GM13977 (cell line): ENCODE results near the gene SYNJ2.

ENCODE experiments used
- DNase-seq: peaks from one replicate; pipeline ENCODE4 v3.0.0; 2012; ENCODE audit warnings: low spot score
- CTCF ChIP-seq: IDR thresholded peaks from 2 replicates; pipeline ENCODE4 v1.5.1; 2012; ENCODE audit warnings: mild to moderate bottlenecking, control low read depth; ENCODE audit not compliant: insufficient read depth; ENCODE audit errors: extremely low read depth, missing control alignments
- in situ Hi-C: fragments of 300-500 bp; cut with MboI; formaldehyde crosslinking; loops from one replicate; pipeline ENCODE4 v1.12.0; 2022; ENCODE audit warnings: low sequenced_read_pairs, low pct_unique_long_range_greater_than_20kb, mixed read lengths, inconsistent platforms; ENCODE audit not compliant: unreplicated experiment

SYNJ2 gene

GRCh38 chr6:158023597-158023939 lies 41.9 kb downstream of the SYNJ2 start:
- in situ Hi-C loops = no loop called here
- DNase-seq = no peak
- TF ChIP-seq CTCF = no peak

- no peak for TF ChIP-seq CTCF
- in situ Hi-C loops = no loop called here
- no peak for DNase-seq
Measured at GRCh38 chr6:158024566-158025297, 43.1 kb downstream of the SYNJ2 start.

DNA sequence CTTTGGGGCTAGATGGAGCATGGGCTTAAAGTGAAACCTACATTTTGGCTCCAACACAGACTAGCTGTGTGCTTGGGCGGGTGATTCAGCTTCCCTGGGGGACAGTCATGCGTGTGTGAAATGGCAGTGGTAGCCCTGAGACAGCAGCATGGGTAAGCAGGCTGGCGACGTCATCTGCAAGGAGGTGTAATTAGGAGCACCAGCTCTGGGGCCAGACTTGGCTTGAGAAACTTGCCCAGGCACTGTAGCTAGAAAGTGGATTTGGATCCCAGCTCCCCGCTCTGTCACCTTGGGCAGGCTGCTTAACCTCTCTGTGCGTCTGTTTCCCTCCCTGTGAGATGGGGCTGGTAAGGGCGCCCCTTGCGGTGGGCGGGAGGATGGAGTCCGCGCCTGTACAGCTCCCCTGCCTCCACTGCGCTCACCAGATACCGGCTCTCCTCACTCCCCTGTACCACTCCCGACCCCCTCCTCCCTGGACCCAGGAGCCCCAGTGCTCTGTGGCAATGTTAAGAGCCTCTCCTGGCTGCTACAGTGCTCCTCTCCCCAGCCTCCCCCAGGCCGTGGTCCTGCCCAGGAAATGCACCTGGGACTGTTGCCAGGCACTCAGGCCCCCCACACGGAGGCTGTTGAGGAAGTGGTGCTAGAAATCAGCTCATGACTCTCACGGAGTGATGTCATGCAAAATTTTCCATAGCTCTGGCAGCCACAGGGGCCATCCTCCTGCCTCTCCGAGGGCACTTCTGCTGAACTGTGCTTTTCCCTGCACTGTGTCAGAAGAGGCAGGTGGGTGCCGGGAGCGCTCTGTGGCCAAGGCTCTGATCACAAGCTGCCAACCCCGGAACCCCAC lies 44.6 kb downstream of the SYNJ2 start:
- in situ Hi-C loops = no loop called here
- DNase-seq = peak; percentile 79
- peak; percentile 87 for TF ChIP-seq CTCF

DNA sequence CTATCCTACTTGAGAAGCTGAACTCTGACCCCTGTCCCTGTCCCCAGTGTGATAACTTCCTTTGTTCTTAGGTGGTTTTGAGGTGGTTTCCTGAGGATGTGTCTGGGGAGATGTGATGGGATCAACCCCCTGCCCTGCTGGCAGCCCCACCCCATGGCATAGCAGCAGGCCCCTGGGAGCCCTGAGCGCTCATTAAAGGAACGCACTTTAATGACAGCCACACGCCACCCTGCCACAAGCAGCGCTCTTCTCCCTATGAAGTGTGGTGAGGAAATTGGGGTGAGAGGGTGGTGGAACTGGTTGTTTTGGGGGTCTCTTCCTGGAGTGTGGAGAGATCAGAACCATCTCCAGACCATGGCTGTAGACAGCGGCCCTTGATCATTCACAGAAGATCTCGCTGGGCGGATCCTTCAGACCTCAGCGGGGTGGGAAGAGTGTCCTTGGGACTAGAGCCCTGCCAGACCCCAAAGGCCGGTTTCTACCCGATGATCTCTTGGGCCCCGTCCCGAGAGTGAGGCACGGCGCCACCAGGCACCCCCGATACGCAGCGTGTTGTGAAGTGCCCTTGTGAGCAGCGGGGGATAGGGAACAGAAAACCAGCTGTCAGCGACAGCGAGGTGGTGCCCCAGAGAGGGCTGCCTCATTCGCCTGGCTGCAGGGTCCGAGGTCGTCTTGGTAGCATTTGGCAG lies 45.4 kb downstream of the SYNJ2 start:
- in situ Hi-C loops = no loop called here
- no peak for DNase-seq
- TF ChIP-seq CTCF = peak; percentile 16

- in situ Hi-C loops = no loop called here
- TF ChIP-seq CTCF = no peak
- no peak for DNase-seq
Measured at GRCh38 chr6:158027590-158028285, 46.1 kb downstream of the SYNJ2 start.

DNA sequence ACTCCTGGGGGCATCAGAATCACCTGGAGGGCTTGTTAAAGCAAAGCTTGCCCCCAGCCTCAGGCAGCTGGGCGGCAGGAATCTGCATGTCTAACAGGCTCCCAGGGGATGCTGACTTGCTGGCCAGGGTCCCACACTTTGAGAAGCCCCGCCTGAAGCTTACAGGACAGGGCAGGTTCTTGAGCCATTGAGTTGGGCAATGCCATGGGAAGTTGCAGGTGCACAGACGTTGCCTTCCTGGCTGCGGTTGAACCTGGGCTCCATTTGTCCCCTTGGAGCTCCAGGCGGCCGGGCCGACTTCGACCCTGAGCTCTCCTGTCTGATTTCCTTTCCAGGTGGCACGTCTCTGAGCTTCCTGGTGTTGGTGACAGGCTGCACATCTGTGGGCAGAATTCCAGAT lies 46.8 kb downstream of the SYNJ2 start:
- in situ Hi-C loops = no loop called here
- no peak for DNase-seq
- TF ChIP-seq CTCF = no peak
